Neural cell (in vitro differentiated cells): ENCODE results near the gene USP12. TPM values are rescaled to one million over a fixed set of nuclear protein-coding genes. Genes with fewer than 3 reads are reported as not detected.

ENCODE experiments used
- H2AFZ ChIP-seq: fragments of 200-600, 300-800 bp; sonication (generic), shearing (Covaris generic); 2 replicates; pipeline ENCODE4 v1.6.0; 2014; ENCODE audit warnings: low read depth, mild to moderate bottlenecking, antibody characterized with exemption, low read length, moderate library complexity
- H3F3A ChIP-seq: fragments of 200-600 bp; shearing (Covaris generic); 2 replicates; pipeline ENCODE4 v1.6.1; 2016; ENCODE audit warnings: mild to moderate bottlenecking, moderate library complexity, mixed read lengths, antibody characterized with exemption, low read length; ENCODE audit not compliant: insufficient read depth, poor library complexity, severe bottlenecking
- H3K27ac ChIP-seq: fragments of 200-600, 300-800 bp; sonication (generic), shearing (Covaris generic); 2 replicates; pipeline ENCODE4 v1.5.1; 2014; ENCODE audit warnings: mild to moderate bottlenecking, low read length, moderate library complexity
- H3K27me3 ChIP-seq: fragments of 300-800, 200-600 bp; sonication (generic), shearing (Covaris generic); 2 replicates; pipeline ENCODE4 v1.6.0; 2014; ENCODE audit warnings: mild to moderate bottlenecking, low read depth, low read length, moderate library complexity; ENCODE audit not compliant: insufficient read depth
- H3K36me3 ChIP-seq: fragments of 300-800, 200-600 bp; sonication (generic), shearing (Covaris generic); 2 replicates; pipeline ENCODE4 v1.5.1; 2014; ENCODE audit warnings: mild to moderate bottlenecking, antibody characterized with exemption, low read length, moderate library complexity; ENCODE audit not compliant: insufficient read depth
- H3K4me2 ChIP-seq: fragments of 300-800, 200-600 bp; sonication (generic), shearing (Covaris generic); 2 replicates; pipeline ENCODE4 v1.6.0; 2014; ENCODE audit warnings: mild to moderate bottlenecking, low read length
- H3K4me3 ChIP-seq: fragments of 300-800, 200-600 bp; sonication (generic), shearing (Covaris generic); 2 replicates; pipeline ENCODE4 v1.5.1; 2014; ENCODE audit warnings: mild to moderate bottlenecking, low read length, moderate library complexity
- H3K79me2 ChIP-seq: fragments of 200-600 bp; shearing (Covaris generic); replicated peaks from 2 replicates; pipeline ENCODE4 v1.6.0; 2014; ENCODE audit warnings: mild to moderate bottlenecking, low read length, moderate library complexity; ENCODE audit not compliant: insufficient read depth
- H3K9ac ChIP-seq: fragments of 300-800, 200-600 bp; sonication (generic), shearing (Covaris generic); 2 replicates; pipeline ENCODE4 v1.6.1; 2016; ENCODE audit warnings: mild to moderate bottlenecking, low read length, mixed read lengths
- H3K9me2 ChIP-seq: fragments of 200-600 bp; shearing (Covaris generic); 2 replicates; pipeline ENCODE4 v1.6.1; 2016; ENCODE audit warnings: mild to moderate bottlenecking, low read length, mixed read lengths; ENCODE audit not compliant: insufficient read depth
- H3K9me3 ChIP-seq: fragments of 200-600, 300-800 bp; sonication (generic), shearing (Covaris generic); 2 replicates; pipeline ENCODE4 v1.6.1; 2016; ENCODE audit warnings: mild to moderate bottlenecking, mixed run types, low read length, moderate library complexity, mixed read lengths
- H4K20me1 ChIP-seq: fragments of 200-600 bp; shearing (Covaris generic); 2 replicates; pipeline ENCODE4 v1.6.1; 2016; ENCODE audit warnings: mild to moderate bottlenecking, mixed run types; ENCODE audit not compliant: insufficient read depth
- EP300 ChIP-seq: fragments of 450-650 bp; conservative IDR thresholded peaks from 2 replicates; pipeline ENCODE4 v1.6.1; 2014; ENCODE audit warnings: antibody characterized with exemption, mild to moderate bottlenecking, moderate library complexity; ENCODE audit not compliant: poor library complexity, severe bottlenecking
- EZH2 ChIP-seq: fragments of 200-600, 300-800 bp; shearing (Covaris generic), sonication (generic); IDR thresholded peaks from 2 replicates; pipeline ENCODE4 v1.6.1; 2014; ENCODE audit warnings: antibody characterized with exemption, low read length, borderline replicate concordance, mild to moderate bottlenecking; ENCODE audit not compliant: insufficient read depth, poor library complexity, severe bottlenecking
- MXI1 ChIP-seq: fragments of 450-650 bp; conservative IDR thresholded peaks from 2 replicates; pipeline ENCODE4 v1.6.1; 2014; ENCODE audit warnings: antibody characterized with exemption, mild to moderate bottlenecking; ENCODE audit not compliant: poor library complexity, severe bottlenecking
- POLR2AphosphoS5 ChIP-seq: IDR thresholded peaks from 2 replicates; pipeline ENCODE4 v1.6.1; 2012
- RAD21 ChIP-seq: fragments of 450-650 bp; conservative IDR thresholded peaks from 2 replicates; pipeline ENCODE4 v1.6.1; 2014; ENCODE audit warnings: antibody characterized with exemption, mild to moderate bottlenecking, moderate library complexity
- SMC3 ChIP-seq: fragments of 450-650 bp; conservative IDR thresholded peaks from 2 replicates; pipeline ENCODE4 v1.6.1; 2014; ENCODE audit warnings: antibody characterized with exemption, mild to moderate bottlenecking, moderate library complexity; ENCODE audit not compliant: poor library complexity
- TAF1 ChIP-seq: IDR thresholded peaks from 2 replicates; pipeline ENCODE4 v1.6.1; 2012; ENCODE audit warnings: low read depth
- polyA plus RNA-seq: library from polyadenylated mRNA; depleted of rRNA; stranded (reverse); fragments of >200 nt; gene quantifications from 2 replicates; pipeline ENCODE4 v1.2.3, GENCODE V29; 2014
- TF ChIP-seq, protein P1 (sequence below): fragments of 450-650 bp; IDR thresholded peaks from 2 replicates; pipeline ENCODE4 v1.5.1; 2014; ENCODE audit warnings: antibody characterized with exemption, mild to moderate bottlenecking, moderate library complexity; ENCODE audit not compliant: poor library complexity, severe bottlenecking
- TF ChIP-seq, protein P2 (sequence below): IDR thresholded peaks from 2 replicates; pipeline ENCODE4 v1.6.1; 2012; ENCODE audit warnings: borderline replicate concordance

Gene USP12
- polyA plus RNA-seq, 1 donor from 2014 or later: 26.2 TPM

DNA sequence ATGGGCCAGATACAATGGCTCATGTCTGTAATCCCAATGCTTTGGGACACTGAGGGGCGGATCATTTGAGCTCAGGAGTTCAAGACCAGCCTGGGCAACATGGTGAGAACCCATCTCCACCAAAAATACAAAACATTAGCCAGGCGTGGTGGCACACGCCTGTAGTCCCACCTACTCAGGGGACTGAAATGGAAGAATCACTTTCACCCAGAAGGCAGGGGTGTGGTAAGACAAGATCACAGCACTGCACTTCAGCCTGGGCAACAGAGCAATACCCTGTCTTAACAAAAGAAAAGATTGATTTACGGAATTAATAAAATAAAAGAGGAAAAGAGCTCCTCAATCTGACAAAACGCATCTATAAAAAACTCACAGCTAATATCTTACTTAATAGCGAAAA is 22.7 kb downstream of the USP12 start:
- H4K20me1 ChIP-seq: no peaks in the 10 kb centered on the region
- H2AFZ ChIP-seq: no peak overlapping the region
- no peaks in the 10 kb centered on the region for H3K9me2 ChIP-seq
- no peaks in the 10 kb centered on the region for H3K9me3 ChIP-seq
- no peak overlapping the region for H3K4me2 ChIP-seq
- no peaks in the 10 kb centered on the region for H3F3A ChIP-seq
- H3K4me3 ChIP-seq: no peak overlapping the region
- no peak overlapping the region for H3K27ac ChIP-seq
- H3K27me3 ChIP-seq: no peaks in the 10 kb centered on the region
- no peaks in the 10 kb centered on the region for H3K36me3 ChIP-seq
- H3K79me2 ChIP-seq: peaks cover 37% of the 10 kb centered on the region
- no peak overlapping the region for H3K9ac ChIP-seq
- no peak for TF ChIP-seq POLR2AphosphoS5

DNA sequence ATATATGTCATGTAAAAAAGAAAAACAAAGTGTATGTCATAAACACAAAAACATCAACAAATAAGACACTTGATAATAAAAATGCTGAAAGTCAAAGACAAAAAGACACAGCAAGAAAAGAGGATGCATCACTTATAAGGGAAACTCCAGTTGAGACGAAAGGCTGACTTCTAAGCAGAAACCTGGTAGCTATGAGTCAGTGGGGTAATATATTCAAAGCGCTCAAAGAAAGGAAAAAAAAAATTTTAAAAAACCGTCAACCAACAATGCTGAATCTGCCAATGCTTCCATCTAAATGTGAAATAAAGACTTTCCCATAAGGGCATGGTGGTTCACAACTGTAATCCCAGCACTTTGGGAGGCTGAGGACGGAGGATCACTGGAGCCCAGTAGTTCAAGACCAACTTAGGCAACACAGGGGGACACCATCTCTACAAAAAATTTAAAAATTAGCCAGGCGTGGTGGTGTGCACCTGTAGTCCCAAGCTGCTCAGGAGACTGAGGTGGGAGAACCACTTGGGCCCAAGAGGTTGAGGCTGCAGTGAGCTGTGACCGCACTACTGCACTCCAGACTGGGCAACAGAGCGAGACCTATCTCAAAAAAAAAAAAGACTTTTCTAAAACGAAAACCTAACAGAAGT is 24.0 kb downstream of the USP12 start:
- H3K79me2 ChIP-seq: peaks cover 37% of the 10 kb centered on the region
- no peaks in the 10 kb centered on the region for H3K36me3 ChIP-seq
- no peaks in the 10 kb centered on the region for H3K9me3 ChIP-seq
- no peak overlapping the region for H3K4me2 ChIP-seq
- H2AFZ ChIP-seq: no peak overlapping the region
- TF ChIP-seq MXI1 (no peak), RAD21 (no peak), POLR2AphosphoS5 (no peak), EZH2 (no peak), TAF1 (no peak), SMC3 (no peak), EP300 (no peak)
- TF ChIP-seq, protein P1, sequence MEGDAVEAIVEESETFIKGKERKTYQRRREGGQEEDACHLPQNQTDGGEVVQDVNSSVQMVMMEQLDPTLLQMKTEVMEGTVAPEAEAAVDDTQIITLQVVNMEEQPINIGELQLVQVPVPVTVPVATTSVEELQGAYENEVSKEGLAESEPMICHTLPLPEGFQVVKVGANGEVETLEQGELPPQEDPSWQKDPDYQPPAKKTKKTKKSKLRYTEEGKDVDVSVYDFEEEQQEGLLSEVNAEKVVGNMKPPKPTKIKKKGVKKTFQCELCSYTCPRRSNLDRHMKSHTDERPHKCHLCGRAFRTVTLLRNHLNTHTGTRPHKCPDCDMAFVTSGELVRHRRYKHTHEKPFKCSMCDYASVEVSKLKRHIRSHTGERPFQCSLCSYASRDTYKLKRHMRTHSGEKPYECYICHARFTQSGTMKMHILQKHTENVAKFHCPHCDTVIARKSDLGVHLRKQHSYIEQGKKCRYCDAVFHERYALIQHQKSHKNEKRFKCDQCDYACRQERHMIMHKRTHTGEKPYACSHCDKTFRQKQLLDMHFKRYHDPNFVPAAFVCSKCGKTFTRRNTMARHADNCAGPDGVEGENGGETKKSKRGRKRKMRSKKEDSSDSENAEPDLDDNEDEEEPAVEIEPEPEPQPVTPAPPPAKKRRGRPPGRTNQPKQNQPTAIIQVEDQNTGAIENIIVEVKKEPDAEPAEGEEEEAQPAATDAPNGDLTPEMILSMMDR: no peak
- TF ChIP-seq, protein P2, sequence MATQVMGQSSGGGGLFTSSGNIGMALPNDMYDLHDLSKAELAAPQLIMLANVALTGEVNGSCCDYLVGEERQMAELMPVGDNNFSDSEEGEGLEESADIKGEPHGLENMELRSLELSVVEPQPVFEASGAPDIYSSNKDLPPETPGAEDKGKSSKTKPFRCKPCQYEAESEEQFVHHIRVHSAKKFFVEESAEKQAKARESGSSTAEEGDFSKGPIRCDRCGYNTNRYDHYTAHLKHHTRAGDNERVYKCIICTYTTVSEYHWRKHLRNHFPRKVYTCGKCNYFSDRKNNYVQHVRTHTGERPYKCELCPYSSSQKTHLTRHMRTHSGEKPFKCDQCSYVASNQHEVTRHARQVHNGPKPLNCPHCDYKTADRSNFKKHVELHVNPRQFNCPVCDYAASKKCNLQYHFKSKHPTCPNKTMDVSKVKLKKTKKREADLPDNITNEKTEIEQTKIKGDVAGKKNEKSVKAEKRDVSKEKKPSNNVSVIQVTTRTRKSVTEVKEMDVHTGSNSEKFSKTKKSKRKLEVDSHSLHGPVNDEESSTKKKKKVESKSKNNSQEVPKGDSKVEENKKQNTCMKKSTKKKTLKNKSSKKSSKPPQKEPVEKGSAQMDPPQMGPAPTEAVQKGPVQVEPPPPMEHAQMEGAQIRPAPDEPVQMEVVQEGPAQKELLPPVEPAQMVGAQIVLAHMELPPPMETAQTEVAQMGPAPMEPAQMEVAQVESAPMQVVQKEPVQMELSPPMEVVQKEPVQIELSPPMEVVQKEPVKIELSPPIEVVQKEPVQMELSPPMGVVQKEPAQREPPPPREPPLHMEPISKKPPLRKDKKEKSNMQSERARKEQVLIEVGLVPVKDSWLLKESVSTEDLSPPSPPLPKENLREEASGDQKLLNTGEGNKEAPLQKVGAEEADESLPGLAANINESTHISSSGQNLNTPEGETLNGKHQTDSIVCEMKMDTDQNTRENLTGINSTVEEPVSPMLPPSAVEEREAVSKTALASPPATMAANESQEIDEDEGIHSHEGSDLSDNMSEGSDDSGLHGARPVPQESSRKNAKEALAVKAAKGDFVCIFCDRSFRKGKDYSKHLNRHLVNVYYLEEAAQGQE: no peak
- no peaks in the 10 kb centered on the region for H3K27me3 ChIP-seq
- no peak overlapping the region for H3K9ac ChIP-seq
- no peak overlapping the region for H3K4me3 ChIP-seq
- H3K9me2 ChIP-seq: no peaks in the 10 kb centered on the region
- no peak overlapping the region for H3K27ac ChIP-seq
- no peaks in the 10 kb centered on the region for H3F3A ChIP-seq
- H4K20me1 ChIP-seq: no peaks in the 10 kb centered on the region
